ENCODE data around the gene SLC5A5.
A peak's percentile ranks its signal among the peaks of the same experiment; 100 is the strongest.
"Not testable (repeated sequence)": the region's sequence is repeated elsewhere in the genome, so short reads cannot be mapped to it uniquely, and the experiment has no call there.

The SLC5A5 gene

GRCh38 chr19:17869114-17869608 lies 2.6 kb upstream of the SLC5A5 start:
- DNase-seq (ENCODE audit: insufficient read length, low spot score) (no peak), FAIRE-seq (no peak)

GRCh38 chr19:17871032-17871877 lies 490 bp upstream of the SLC5A5 start:
- no peak for FAIRE-seq
- no peak for DNase-seq (ENCODE audit: insufficient read length, low spot score)

GRCh38 chr19:17872251-17873001 lies 681 bp downstream of the SLC5A5 start:
- no peak for FAIRE-seq
- no peak for DNase-seq (ENCODE audit: insufficient read length, low spot score)

GRCh38 chr19:17873786-17874757 lies 2.3 kb downstream of the SLC5A5 start:
- peak; percentile 68 for DNase-seq (ENCODE audit: insufficient read length, low spot score)

GRCh38 chr19:17874758-17875135 lies 3.0 kb downstream of the SLC5A5 start:
- no peak for DNase-seq (ENCODE audit: insufficient read length, low spot score)
- no peak for FAIRE-seq

More at GRCh38 chr19:17873786-17874757, 2.3 kb downstream of the SLC5A5 start:
- no peak for FAIRE-seq

- DNase-seq (ENCODE audit: insufficient read length, low spot score) (no peak), FAIRE-seq (no peak)
Measured at GRCh38 chr19:17877696-17878095, 6.0 kb downstream of the SLC5A5 start.

- FAIRE-seq (no peak), DNase-seq (ENCODE audit: insufficient read length, low spot score) (no peak)
Measured at GRCh38 chr19:17879466-17879865, 7.7 kb downstream of the SLC5A5 start.

- DNase-seq (ENCODE audit: insufficient read length, low spot score), result no peak
- FAIRE-seq, result no peak
Measured at GRCh38 chr19:17881701-17882100, 10.0 kb downstream of the SLC5A5 start.

- DNase-seq (ENCODE audit: insufficient read length, low spot score), result no peak
- no peak for FAIRE-seq
Measured at GRCh38 chr19:17883627-17884410, 12.1 kb downstream of the SLC5A5 start.

- DNase-seq (ENCODE audit: insufficient read length, low spot score), result no peak
- FAIRE-seq, result peak; percentile 90
Measured at GRCh38 chr19:17886515-17886914, 14.8 kb downstream of the SLC5A5 start.

GRCh38 chr19:17887221-17887620 lies 15.5 kb downstream of the SLC5A5 start:
- DNase-seq (ENCODE audit: insufficient read length, low spot score); FAIRE-seq: not testable (repeated sequence)

GRCh38 chr19:17888260-17888659 lies 16.5 kb downstream of the SLC5A5 start:
- FAIRE-seq (no peak), DNase-seq (ENCODE audit: insufficient read length, low spot score) (no peak)

GRCh38 chr19:17889609-17890214 lies 18.0 kb downstream of the SLC5A5 start:
- FAIRE-seq, result no peak

GRCh38 chr19:17893766-17894165 lies 22.0 kb downstream of the SLC5A5 start:
- no peak for FAIRE-seq

More at GRCh38 chr19:17889609-17890214, 18.0 kb downstream of the SLC5A5 start:
- no peak for DNase-seq (ENCODE audit: insufficient read length, low spot score)

GRCh38 chr19:17902701-17903100 lies 31.0 kb downstream of the SLC5A5 start:
- no peak for DNase-seq (ENCODE audit: insufficient read length, low spot score)
- no peak for FAIRE-seq

More at GRCh38 chr19:17893766-17894165, 22.0 kb downstream of the SLC5A5 start:
- no peak for DNase-seq (ENCODE audit: insufficient read length, low spot score)

- DNase-seq (ENCODE audit: insufficient read length, low spot score) (no peak), FAIRE-seq (no peak)
Measured at GRCh38 chr19:17908244-17908643, 36.5 kb downstream of the SLC5A5 start.

- FAIRE-seq (no peak), DNase-seq (ENCODE audit: insufficient read length, low spot score) (no peak)
Measured at GRCh38 chr19:17909003-17909732, 37.4 kb downstream of the SLC5A5 start.

- no peak for FAIRE-seq
- DNase-seq (ENCODE audit: insufficient read length, low spot score), result no peak
Measured at GRCh38 chr19:17910791-17911360, 39.1 kb downstream of the SLC5A5 start.

Data from GM19239 (cell line).